ENCODE results near the gene PTPRG. TPM values are rescaled to one million over a fixed set of nuclear protein-coding genes. Genes with fewer than 3 reads are reported as not detected.

PTPRG gene
- total RNA-seq, 1 experiment from 2014 or later: 11.7 TPM

DNA sequence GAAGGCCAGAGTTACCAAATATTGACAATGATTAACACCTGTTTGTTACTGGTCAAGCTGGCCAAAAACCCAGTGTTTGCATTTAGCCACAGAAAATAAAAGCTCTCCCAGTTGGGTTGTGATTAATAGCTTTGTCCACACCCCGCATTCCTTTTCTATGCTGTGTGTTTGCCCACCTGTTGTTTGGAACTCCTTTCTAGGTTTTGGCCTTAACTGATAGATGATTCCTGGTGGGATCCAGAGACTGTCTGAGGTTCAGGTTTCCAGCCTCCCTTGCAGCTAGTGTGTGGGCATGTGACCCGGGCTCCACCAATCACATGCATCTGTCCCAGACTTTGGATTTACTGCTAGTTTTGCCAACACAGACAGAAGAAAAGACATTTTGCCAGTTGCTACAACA is 83.8 kb downstream of the PTPRG start:
- POLR2A ChIA-PET (ENCODE audit: low non-redundant PET): interaction anchor here (0.8 kb wide), 1 partner anchor 55 kb away, joined by 3 read pairs; no protein-coding TSS in a partner anchor
- TF ChIP-seq EZH2 (IDR thresholded peaks at IDR 0.05; ENCODE audit: borderline replicate concordance, low read depth, low read length, poor library complexity, severe bottlenecking) (no peak), CTCF (conservative IDR thresholded peaks at IDR 0.05; ENCODE audit: low read depth, low read length) (no peak)
- CTCF ChIA-PET: no interaction called here
- Histone ChIP-seq H3K4me1 (ENCODE audit: insufficient read depth, low read length, poor library complexity, severe bottlenecking) (no peaks in the 10 kb centered on the region), H3K9me3 (ENCODE audit: low read depth, low read length, poor library complexity, severe bottlenecking) (no peaks in the 10 kb centered on the region), H3K27ac (ENCODE audit: low read depth, low read length, poor library complexity, severe bottlenecking) (no peak overlapping the region), H3K4me3 (ENCODE audit: low read depth, low read length, poor library complexity, severe bottlenecking) (no peak overlapping the region), H3K27me3 (replicated peaks; ENCODE audit: insufficient read depth, low read depth, low read length, poor library complexity) (no peaks in the 10 kb centered on the region), H3K36me3 (ENCODE audit: insufficient read depth, low read length, poor library complexity, severe bottlenecking) (no peaks in the 10 kb centered on the region)
- BruUV-seq (replicated peaks): no TSS peak
- intact Hi-C loops (cut with micrococcal nuclease; ENCODE audit: unreplicated experiment): no loop called here
- DNase-seq (ENCODE audit: low spot score): no peak

DNA sequence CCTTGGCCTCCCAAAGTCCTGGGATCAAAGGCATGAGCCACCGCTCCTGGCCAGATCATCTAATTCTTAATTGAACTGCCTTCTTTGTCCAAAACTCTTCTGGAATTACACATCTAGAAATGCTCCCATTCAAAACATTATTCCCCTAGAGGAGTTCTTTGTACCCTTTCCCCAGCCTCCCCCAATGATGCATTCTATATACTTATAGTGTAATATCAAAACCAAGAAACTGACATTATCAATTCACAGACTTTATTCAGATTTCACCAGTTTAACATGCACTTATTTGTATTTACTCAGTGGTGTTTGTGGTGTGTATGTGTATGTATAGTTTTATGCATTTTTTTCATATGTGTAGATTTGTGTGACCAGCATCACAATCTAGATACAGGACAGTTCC is 85.0 kb downstream of the PTPRG start:
- intact Hi-C loops (cut with micrococcal nuclease; ENCODE audit: unreplicated experiment): no loop called here
- Histone ChIP-seq H3K4me3 (ENCODE audit: low read depth, low read length, poor library complexity, severe bottlenecking) (no peak overlapping the region), H3K9me3 (ENCODE audit: low read depth, low read length, poor library complexity, severe bottlenecking) (no peaks in the 10 kb centered on the region), H3K4me1 (ENCODE audit: insufficient read depth, low read length, poor library complexity, severe bottlenecking) (no peaks in the 10 kb centered on the region), H3K27ac (ENCODE audit: low read depth, low read length, poor library complexity, severe bottlenecking) (no peak overlapping the region), H3K36me3 (ENCODE audit: insufficient read depth, low read length, poor library complexity, severe bottlenecking) (no peaks in the 10 kb centered on the region), H3K27me3 (replicated peaks; ENCODE audit: insufficient read depth, low read depth, low read length, poor library complexity) (no peaks in the 10 kb centered on the region)
- CTCF ChIA-PET: no interaction called here
- DNase-seq (ENCODE audit: low spot score): no peak
- POLR2A ChIA-PET (ENCODE audit: low non-redundant PET): no interaction called here
- BruUV-seq (replicated peaks): no TSS peak
- TF ChIP-seq EZH2 (IDR thresholded peaks at IDR 0.05; ENCODE audit: borderline replicate concordance, low read depth, low read length, poor library complexity, severe bottlenecking) (no peak), CTCF (conservative IDR thresholded peaks at IDR 0.05; ENCODE audit: low read depth, low read length) (no peak)

DNA sequence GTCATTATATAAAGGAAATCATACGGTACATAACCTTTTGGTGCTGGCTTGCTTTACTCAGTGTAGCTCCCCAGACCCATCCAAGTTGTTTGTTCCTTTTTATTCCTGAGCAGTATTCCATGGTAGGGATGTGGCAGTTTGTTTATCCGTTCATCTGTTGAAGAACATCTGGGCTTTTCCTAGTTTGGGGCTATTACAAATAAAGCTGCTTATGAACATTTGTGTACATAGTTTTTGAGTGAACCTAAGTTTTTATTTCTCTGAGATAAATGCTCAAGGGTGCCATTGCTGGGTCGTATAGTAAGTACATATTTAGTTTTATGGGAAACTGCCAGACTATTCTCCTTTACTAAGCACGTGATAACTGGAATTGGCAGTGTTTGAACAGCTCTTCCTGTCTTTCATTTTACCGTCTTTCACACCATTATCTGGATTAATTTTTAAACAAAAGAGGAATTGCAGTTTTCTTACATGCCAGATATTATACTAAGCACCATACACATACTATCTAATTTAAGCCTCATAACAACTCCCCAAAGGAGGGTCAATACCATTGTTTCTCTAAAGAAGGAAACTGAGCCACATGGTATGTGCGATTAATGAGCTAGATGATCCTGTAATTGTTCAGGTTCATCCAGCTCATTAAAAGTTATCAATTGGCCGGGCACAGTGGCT is 85.6 kb downstream of the PTPRG start:
- no TSS peak for BruUV-seq (replicated peaks)
- no peak for DNase-seq (ENCODE audit: low spot score)

More for the DNA sequence above, 85.6 kb downstream of the PTPRG start:
- intact Hi-C loops (cut with micrococcal nuclease; ENCODE audit: unreplicated experiment): no loop called here
- CTCF ChIA-PET: no interaction called here
- POLR2A ChIA-PET (ENCODE audit: low non-redundant PET): no interaction called here
- Histone ChIP-seq H3K4me1 (ENCODE audit: insufficient read depth, low read length, poor library complexity, severe bottlenecking) (no peaks in the 10 kb centered on the region), H3K36me3 (ENCODE audit: insufficient read depth, low read length, poor library complexity, severe bottlenecking) (no peaks in the 10 kb centered on the region), H3K9me3 (ENCODE audit: low read depth, low read length, poor library complexity, severe bottlenecking) (no peaks in the 10 kb centered on the region), H3K27me3 (replicated peaks; ENCODE audit: insufficient read depth, low read depth, low read length, poor library complexity) (no peaks in the 10 kb centered on the region), H3K4me3 (ENCODE audit: low read depth, low read length, poor library complexity, severe bottlenecking) (no peak overlapping the region), H3K27ac (ENCODE audit: low read depth, low read length, poor library complexity, severe bottlenecking) (no peak overlapping the region)
- TF ChIP-seq CTCF (conservative IDR thresholded peaks at IDR 0.05; ENCODE audit: low read depth, low read length) (no peak), EZH2 (IDR thresholded peaks at IDR 0.05; ENCODE audit: borderline replicate concordance, low read depth, low read length, poor library complexity, severe bottlenecking) (no peak)
